GM18507 (cell line): ENCODE measurements around the gene FAM107B.
A peak's percentile ranks its signal among the peaks of the same experiment; 100 is the strongest.

Experiments
- DNase-seq: peaks from one replicate; pipeline ENCODE4 v3.0.0; 2011; ENCODE audit warnings: low read depth; ENCODE audit not compliant: insufficient read length; ENCODE audit errors: extremely low spot score
- FAIRE-seq: peaks from 2 replicates; lab custom pipeline; 2011; peaks lifted over from hg19 to GRCh38; lab: Jason Lieb, UNC

Gene FAM107B

DNA sequence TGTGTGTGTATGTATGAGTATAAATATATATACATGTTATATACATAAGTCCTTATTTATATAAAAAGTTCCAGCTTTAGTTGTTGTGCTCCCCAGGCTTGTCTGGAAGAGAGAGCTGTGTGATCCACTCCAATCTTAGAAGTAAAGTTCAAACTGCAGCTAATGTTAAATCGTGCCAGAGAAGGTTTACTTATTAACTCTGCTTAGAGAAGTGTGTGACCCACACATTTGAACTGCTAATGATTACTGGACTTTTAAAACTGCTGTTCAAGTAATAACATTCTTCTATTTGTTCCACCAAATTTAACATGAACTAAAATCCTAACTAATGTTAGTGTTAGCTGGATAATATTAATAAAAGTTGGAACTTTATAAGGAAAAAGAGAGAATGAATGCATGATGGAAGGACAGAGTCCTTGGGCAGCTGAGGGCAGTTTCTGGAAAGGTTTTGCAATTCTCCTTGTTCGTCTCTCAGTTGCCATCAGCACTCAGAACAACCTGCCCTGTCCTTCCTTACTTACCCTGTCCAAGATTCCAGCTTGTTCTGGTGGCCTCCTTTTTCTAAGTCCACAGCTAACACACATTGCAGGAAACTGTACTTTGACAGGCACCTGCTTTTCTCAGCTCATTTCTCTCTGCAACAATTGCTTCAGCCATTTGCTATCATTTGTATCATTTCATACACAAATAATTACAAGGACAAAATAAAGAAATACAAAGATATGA is 162.6 kb downstream of the FAM107B start:
- DNase-seq = no peak
- peak; percentile 87 for FAIRE-seq

DNA sequence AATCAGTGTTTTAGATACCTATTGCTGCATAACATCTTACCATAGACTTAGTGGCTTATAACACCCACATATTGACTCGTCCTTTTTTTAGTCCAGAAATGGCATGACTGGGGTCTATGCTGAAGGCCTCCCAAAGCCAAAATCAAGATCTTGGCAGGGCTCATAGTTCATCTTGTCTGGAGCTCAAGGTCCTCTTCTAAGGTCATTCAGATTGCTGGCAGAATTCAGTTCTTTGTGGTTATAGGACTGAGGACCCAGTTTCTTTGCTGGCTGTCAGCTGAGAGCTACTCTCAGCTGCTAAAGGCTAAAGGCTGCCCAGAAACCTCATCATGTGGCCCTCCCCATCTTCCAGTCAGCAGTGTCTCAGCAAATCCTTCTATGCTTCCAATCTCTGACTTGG is 165.5 kb downstream of the FAM107B start:
- DNase-seq = no peak
- FAIRE-seq = no peak

GRCh38 chr10:14608381-14609001 is 166.2 kb downstream of the FAM107B start:
- peak; percentile 77 for FAIRE-seq
- DNase-seq = no peak

DNA sequence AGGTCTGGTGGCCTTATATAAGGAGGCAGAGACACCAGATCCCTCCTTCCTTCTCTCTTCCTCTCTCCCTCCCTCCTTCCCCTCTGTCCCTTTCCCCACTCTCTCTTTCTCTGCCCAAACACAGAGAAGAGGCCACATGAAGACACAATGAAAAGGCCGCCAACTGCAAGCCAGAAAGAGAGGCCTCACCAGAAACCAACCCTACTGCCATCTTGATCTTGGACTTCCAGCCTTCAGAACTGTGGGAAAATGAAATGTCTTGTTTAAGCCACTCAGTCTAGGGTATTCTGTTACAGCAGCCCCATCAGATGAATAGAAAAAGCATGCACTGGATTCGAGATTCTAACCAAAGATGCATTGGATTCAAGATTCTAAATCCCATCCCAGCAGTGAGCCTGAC is 168.1 kb downstream of the FAM107B start:
- FAIRE-seq = no peak

GRCh38 chr10:14605231-14605925 is 169.3 kb downstream of the FAM107B start:
- FAIRE-seq = peak; percentile 92
- DNase-seq = peak; percentile 32

More for the DNA sequence above, 168.1 kb downstream of the FAM107B start:
- no peak for DNase-seq

- DNase-seq (peak; percentile 58), FAIRE-seq (no peak)
These were observed 170.2 kb downstream of the FAM107B start for GRCh38 chr10:14604181-14605142.

- DNase-seq = no peak
- FAIRE-seq = no peak
These were observed 171.1 kb downstream of the FAM107B start for GRCh38 chr10:14603534-14604102.

DNA sequence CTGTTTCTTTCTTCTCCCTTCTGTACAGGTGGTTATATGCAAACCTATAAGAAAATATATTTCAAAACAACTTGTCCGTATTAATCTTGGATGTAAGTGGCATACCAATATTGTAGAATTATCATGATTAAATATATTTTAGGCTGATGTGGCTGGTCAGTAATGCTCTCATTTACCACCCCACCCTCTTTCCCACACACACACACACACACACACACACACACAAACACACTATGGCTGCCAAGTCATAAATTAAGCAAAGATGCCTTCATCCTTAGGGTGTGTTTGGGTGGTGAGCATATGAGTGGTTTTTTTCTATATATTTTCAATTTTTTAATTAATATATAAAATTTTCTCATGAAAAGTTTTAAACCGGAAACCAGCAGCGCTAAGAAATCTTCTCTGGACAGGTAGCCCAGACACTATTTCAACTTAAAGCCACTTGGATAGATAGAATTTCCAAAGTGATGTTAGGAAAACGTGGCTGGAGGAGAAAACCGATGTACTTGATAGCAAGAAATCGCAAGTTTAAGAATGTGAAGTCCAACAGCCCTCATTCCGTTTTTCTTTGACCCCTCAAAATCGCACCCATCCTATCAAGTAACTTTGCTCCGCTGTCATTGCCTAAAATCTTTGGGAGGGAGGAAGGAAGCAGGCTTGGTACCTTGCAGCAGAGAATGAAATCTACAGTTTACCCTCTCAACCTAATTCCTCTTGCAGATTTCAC is 171.7 kb downstream of the FAM107B start:
- DNase-seq (no peak), FAIRE-seq (peak; percentile 51)

DNA sequence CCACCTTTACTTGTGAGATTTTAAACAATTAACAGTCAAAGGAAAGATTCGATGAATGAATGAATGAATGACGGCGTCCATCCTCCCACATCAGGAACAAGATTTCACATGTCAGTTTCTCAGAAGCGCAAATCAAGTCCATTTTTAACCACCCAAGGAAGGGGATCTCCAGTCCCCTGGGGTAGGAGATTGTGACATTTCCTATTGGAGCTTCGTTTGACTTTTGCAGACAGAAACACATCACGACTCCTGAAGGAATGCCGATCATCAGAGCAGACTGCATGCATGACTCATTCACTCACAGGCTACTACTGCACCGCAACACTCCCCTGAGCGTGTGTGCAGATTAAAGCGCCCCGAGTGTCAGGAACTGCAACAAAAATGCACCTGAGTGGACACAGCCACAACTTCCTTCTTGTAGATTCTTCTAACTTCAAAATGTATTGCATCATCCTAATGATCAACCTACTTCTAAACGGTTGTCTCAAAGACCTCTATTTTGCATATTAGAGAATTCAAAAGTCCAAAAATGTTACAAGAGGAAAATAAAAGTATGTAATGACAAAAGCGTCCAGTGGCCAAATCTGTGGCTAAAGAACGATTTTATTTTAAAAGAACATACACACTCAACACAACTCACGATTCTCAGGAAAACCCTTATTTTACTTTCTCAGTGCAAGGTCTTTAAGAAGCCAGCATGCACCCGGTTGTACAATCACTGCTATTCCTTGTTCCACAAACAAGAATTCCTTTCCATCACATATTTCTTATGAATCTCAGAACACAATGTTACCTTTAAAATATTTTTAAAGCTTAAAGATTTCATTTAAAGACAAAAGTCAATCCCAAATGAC is 172.6 kb downstream of the FAM107B start:
- FAIRE-seq = peak; percentile 93

GRCh38 chr10:14601326-14601725 is 173.4 kb downstream of the FAM107B start:
- DNase-seq (no peak), FAIRE-seq (peak; percentile 18)

More for the DNA sequence above, 172.6 kb downstream of the FAM107B start:
- peak; percentile 28 for DNase-seq

DNA sequence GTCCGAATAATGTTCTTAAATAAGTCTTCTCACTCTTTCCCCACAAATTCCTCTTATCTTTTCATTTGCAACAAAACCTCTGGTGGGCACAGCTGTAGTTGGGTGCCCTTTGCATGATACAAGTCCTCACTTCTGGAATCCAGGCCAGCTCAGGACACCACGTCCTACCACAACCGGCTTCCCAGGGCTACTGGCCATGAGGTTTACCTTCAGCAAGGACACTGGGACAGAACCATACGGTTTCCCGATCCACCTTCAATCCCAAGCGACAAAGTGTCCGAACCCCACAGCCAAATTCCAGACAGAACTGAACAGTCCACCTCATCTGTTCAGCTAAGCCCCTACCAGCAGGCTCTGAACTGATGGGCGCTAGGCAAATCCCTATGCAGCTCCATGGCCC is 174.6 kb downstream of the FAM107B start:
- DNase-seq (no peak), FAIRE-seq (no peak)

DNA sequence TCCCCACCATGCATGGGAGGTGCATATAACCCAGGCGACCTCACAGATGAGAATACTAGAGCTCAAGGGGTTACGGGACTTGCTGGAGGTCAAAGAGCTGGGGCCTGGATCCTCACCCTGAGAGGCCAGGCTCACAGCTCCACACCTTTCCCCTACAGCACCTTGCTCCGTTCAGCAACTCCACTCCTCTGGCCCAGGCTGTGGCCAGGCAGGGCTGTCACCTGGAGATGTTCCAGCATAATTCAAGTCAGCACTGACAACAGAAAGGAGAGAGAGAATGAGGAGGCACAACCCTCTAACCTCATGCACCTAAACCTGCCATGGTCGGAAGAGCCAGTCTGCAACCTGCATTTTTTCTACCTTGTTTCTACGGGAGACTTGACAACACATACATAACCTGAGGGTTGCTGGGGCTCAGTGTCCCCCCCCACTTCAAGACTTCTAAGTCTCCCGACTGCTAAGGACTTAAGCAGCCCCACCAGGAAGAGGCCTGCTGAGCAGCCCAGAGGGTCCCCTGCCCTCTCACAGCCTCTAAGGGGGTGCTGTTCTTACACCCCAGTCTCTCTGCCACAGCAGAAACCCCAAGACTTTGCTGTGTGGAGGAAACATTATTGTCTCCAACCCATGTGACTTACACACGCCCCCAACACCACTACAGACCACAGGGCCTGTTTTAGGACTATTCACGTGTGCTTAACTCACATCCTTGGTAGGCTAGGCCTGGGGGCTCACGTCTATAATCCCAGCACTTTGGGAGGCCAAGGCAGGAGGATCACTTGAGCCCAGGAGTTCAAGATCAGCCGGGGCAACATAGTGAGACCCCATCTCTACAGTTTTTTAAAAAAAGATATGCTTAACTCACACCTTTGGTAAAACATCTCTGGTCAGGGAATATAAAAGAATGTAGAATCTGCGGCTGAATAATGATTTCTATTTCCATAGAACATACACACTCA is 175.6 kb downstream of the FAM107B start:
- DNase-seq (no peak), FAIRE-seq (no peak)

DNA sequence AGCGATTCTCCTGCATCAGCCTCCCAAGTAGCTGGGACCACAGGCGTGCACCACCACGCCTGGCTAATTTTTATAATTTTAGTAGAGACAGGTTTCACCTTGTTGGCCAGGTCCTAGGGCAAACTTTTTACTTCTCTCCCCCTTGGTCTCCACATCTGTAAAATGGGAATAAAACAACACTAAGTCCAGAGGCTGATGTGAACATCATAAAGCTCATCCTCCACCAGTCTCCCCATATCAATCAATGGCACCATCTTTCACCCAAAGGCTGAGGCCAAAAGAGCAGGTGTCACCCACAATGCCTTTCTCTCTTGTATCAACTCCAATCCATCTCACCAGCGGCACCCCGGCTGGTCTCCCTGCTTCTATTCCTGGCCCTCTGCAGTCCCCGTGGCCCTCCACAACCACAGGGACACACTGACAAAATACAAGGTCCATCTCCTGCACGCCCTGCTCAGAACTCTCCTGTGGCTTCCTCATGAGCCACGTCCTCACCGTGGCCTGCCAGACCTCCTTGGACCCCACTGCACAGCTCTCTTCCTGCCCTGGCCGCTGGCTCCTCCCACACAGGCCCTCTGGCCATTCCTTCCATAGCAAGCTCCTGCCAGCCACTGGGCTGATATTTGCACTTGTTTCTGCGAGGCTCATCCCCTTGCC is 179.0 kb downstream of the FAM107B start:
- DNase-seq (no peak), FAIRE-seq (no peak)

DNA sequence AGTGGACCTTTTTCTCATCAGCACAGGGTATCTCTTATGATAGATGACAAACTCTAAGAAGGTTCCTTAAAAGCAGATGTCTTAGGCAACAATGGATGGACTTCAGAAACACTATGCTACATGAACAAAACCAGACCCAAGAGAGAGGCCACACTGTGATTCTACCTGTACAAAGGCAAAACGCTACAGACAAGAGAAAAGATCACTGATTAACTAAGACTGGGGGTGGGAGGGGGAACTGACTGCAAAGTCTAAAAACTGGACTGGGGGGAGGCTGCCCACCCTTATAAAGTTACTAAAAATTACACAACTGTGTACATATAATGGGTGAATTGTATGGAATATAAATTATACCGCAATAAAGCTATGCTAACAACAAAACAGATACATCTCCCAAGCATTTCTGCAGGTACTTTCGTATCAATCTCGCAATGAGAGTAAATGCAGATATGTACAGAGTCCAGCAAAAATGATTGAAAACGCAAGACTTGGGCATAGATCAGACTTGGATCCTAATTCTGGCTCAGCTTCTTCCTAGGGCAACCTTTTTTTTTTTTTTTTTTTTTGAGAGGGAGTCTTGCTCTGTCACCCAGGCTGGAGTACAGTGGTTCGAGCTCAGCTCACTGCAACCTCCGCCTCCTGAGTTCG is 179.7 kb downstream of the FAM107B start:
- no peak for DNase-seq
- no peak for FAIRE-seq

DNA sequence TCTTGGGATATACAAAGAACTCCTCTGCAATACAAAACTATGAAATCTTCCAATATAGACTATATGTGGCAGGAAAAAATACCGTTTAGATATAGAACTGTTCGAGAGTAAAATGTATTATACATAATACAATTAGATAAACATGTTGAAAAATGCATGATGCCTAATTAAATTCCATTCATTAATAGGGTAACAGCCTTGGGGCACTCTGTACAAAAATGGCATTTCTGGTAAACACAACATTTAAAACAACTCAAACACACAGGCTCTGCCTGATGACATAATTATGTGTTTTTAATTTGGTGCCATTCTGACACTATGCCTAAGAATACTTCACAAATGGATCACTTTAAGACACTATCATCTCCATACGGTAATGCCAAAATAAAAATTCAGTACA is 180.9 kb downstream of the FAM107B start:
- FAIRE-seq = no peak

DNA sequence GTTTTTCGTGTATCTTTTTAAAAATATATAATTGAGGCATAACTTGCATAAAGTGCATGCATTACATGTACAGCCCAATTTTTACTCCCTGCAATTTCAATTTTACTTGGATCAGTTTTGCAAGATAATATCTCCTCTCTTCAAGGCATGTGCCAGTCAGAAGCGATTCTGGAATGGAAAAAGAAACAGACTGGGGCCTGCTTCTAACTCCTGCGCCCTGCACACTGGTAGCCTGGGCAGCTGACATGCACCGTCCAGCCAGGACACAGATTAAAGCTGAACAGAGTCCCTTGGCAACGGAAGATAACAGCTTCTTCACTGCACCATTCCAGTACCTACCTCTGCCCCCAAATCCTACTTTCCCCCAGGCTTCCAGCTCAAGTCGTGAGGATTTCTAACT is 182.1 kb downstream of the FAM107B start:
- FAIRE-seq = no peak
- no peak for DNase-seq

More for the DNA sequence above, 180.9 kb downstream of the FAM107B start:
- no peak for DNase-seq
